CD4-positive, alpha-beta T cell treated with Interferon alpha-2 for 1 hour (primary cell): ENCODE measurements around the gene SMCO3.
A peak's percentile ranks its signal among the peaks of the same experiment; 100 is the strongest.

Source experiments
- DNase-seq, 2 donors: peaks; one replicate each; pipeline ENCODE4 v3.0.0-alpha.2; 2020 to 2022

The SMCO3 gene

DNA sequence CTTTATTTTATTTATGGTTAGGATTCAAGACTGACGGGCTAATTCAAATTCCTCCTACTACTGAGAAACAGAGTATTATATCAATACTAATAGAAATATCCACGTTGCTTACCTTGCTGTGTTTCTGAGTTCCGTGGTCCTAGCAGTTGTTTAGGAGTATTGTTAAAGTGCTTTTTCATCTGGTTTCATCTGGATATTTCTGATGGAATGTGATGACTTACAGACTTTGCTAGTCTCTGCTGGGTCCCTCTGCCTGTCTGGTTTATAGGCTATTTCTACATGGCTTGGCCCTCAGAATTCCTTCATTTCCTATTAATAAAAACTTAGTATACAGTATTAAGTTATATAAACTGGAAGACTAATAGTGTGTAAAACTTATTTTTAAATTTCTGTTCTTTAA, at the start of gene SMCO3:
TSS of gene SMCO3 (minus strand) at position 169 of the 400 bp plus-strand sequence. CDS start 7,502 bp downstream, outside the sequence.
- no peak for DNase-seq

- no peak for DNase-seq
Observed at GRCh38 chr12:14860490-14860889, 46.5 kb upstream of the SMCO3 start.

DNA sequence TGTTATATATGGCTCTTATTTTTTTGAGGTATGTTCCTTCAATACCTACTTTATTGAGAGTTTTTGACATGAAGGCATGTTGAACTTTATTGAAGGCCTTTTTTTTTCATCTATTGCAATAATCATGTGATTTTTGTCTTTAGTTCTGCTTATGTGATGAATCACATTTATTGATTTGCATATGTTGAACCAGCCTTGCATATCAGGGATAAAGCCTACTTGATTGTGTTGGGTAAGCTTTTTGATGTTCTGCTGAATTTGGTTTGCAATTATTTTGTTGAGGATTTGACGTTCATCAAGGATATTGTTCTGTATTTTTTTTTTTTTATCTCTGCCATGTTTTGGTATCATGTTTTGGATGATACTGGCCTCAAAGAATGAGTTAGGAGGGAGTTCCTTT, 44.5 kb upstream of the SMCO3 start:
- DNase-seq: no peak

DNA sequence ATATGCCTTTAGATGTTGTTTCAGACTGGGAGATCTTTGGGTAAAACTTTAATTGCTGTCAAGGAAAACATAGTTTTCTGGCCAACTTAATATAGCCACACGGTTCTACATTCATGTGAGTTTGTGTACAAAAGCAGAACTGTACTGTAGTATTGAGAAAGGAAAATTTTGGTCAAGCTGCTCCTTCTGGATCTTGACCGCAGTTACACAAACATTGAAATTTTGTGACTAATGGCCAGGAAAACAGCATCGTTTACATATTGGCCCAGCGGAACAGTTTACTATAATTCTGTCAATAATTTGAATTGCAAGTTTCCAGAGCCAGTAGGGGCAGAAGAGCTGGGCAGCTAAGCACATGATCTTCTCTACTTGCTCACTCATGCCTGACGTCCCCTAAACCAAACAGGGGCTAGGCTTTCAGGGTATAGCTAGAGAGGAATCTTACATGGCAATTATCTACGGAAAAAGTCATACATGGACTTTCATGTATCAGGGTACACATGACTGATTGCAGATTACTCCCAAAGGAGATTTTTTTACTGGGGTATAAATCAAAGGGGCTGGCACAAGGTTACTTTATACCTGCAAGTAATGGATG, 40.7 kb upstream of the SMCO3 start:
- no peak for DNase-seq

DNA sequence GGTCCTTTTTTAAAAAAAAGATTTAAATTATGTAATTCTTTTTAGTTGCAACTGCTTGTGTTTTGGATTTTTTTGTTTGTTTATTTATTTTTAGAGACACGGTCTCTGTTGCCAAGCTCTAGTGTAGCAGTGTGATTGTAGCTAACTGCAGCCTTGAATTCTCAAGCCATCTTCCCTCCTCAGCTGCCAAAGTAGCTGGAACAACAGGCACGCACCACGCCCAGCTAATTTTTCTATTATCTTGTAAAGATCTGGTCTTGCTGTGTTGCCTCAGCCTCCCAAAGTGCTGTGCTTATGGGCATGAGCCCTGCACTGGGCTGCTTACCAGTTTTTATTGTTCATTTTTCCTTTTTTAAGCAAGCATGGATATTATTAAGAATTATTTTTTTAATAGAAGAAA, 40.0 kb upstream of the SMCO3 start:
- no peak for DNase-seq

GRCh38 chr12:14852880-14853279, 38.9 kb upstream of the SMCO3 start:
- DNase-seq: no peak

DNA sequence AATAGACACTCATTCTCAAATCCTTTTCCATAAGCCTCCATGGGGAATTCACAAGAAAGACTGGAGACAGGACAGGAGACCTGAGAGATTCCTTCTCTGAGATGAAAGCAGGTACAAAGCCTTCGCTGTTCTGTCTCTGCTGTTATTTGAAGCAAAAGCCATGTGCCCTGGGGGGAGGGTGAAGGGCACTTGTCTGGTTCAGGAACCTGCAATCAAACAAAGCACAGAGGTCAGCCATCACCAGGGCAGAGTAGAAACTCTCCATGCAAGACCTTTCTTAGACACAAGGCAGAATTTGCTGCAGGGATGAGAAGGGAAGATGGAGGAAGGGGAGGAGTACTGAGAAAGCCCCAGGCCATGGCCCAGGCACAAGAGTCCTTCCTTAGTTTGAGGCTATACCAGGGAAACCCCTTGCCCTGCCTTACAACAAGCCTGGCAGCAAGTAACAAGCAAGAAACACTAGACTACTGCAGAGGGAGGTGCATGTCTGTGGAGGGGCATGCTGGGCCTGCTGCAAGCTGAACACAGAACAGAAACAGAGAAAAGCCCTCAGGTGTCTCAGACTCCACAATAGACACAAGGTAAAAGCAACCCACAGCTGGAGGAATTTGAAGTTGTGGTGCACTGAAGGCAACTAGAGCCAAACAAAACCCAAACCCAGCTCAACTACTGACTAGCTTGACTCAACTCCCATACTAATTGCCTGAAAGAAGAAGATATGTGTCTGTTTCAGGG, 37.1 kb upstream of the SMCO3 start:
- DNase-seq: no peak

DNA sequence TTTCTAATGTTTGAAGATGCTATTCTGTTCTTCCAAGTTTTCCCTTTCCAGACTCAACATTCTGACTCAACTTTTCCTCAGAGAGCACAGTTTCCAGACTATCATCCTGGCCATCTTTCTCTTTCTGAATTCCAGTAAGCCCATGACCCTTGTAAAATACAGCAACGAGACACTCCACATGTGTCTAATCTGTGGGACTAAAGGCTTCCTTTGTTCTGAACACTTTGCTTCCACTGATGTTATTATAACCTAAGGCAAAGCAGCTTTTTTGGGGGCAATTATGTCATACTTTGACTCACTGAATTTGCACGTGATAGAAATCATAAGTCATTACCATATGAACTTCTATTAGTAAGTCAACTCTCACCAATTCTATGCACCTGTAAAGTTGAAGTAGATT, 35.7 kb upstream of the SMCO3 start:
- no peak for DNase-seq

DNA sequence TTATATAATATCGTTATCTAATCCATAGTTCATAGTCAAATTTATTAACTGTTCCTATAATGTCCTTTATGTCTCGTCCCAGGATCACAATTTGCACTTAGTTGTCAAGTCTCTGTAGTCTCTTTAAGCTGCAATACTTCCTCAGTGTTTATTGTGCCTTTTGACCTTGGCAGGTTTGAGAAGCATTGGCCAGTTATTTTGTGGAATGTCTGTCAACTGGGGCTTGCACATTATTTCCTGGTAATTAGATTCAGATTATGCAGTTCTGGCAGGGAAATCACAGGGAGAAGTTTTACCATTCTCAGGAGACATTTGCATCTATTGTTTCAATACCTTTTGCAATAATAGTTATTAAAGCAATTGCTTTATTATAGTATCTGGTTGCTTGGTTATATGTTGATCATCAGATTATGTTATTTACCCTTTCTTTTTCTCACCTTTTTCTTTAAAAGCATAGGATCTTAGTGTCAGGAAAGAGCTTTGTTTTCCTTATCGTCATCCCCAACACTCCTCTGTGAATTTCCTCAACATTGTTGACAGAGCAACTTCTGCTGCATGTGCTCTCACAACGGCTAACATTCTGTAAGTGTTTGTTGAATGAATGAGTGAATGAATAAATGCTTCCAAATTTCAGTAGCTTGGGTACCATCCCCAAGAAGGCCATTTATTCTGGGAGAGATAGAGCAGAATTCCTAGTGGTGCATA, 33.0 kb upstream of the SMCO3 start:
- no peak for DNase-seq

GRCh38 chr12:14846042-14846587, 32.1 kb upstream of the SMCO3 start:
- DNase-seq: no peak

GRCh38 chr12:14845350-14845750, 31.4 kb upstream of the SMCO3 start:
- DNase-seq: peak; percentile 52 to 72

GRCh38 chr12:14844401-14844800, 30.4 kb upstream of the SMCO3 start:
- DNase-seq: no peak

- no peak for DNase-seq
Observed at GRCh38 chr12:14843425-14843887, 29.5 kb upstream of the SMCO3 start, which contains the start of gene ART4. TSS of gene ART4 (minus strand) at chr12:14843526. CDS start at chr12:14843113, 413 bp downstream.

GRCh38 chr12:14842315-14842714, 28.3 kb upstream of the SMCO3 start:
- DNase-seq: no peak

DNA sequence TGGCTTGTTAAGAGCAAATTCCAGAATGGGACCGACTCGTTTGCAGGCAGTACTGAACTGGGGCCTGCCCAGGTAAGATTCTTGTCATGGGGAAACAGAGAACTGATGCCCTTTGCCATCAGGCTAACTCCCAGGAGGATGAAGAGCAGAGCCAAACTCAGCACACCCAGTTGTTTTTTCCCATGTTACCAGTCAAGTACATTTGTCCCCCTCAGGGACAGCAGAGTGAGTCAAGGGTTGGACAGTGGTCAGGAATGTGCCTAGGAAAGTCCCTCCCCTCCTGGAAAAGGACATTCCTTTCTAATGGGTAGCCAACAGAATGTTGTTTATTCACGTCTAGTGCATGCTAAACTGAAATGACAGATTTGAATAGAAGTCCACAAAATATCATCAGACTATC, 27.8 kb upstream of the SMCO3 start:
- no peak for DNase-seq

DNA sequence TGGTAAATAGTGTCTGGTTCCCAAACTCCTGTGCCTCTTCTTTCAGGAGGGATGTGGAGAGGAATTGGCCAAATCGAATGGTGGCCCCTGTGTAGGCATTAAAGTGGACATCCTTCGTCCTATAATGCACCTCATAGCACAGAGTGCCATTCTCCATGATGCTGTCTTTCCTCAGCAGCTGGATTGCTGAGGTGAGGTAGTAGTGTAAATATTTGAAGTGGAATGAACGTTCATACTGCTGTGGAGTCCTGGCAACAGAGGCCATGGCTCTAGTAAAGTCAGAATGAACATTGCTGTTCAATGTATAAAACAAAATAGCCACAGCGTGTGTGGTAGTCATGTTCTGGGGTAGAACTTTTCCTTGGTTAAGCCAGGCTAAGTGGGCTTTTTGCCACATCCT, 26.6 kb upstream of the SMCO3 start:
- no peak for DNase-seq

GRCh38 chr12:14839262-14839661, 25.3 kb upstream of the SMCO3 start:
- no peak for DNase-seq

GRCh38 chr12:14836336-14837210, 22.6 kb upstream of the SMCO3 start:
- DNase-seq: no peak

DNA sequence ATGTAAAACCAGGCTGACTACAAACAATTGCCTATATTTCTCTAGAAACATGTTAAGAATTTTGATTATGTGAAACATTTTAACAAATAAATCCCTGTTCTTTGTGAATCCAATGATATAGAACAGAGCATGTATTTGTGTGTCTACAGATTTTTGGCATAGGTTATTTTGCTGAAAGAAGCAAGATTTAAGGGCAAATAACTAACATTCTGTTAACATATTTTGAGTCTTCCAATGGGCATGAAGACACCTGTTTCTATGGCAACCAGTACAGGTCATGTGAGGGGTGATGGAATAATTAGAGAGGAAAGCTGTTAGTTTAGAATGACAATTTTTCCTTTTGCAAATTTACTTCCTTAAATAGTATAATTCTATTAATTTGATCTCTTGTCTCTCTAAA, 20.5 kb upstream of the SMCO3 start:
- DNase-seq: no peak

GRCh38 chr12:14833952-14834351, 20.0 kb upstream of the SMCO3 start:
- no peak for DNase-seq

DNA sequence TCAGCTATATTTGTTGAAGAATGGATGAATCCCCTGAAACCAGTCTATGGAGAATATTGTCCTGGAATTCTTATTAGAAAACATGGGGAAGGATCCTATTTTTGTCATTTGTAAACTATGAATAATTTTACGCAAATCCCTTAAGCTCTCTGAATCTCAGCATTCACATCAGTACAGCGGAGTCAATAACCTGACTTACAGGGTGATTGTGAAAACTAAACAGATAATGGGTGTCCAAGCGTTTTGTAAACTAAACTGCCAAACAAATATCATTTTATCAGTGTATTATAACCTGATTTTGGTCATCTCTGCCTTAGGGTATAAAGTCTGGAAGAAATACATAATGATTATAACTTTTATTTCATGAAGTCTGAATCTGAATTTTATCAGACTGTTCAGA, 19.4 kb upstream of the SMCO3 start:
- DNase-seq: no peak

DNA sequence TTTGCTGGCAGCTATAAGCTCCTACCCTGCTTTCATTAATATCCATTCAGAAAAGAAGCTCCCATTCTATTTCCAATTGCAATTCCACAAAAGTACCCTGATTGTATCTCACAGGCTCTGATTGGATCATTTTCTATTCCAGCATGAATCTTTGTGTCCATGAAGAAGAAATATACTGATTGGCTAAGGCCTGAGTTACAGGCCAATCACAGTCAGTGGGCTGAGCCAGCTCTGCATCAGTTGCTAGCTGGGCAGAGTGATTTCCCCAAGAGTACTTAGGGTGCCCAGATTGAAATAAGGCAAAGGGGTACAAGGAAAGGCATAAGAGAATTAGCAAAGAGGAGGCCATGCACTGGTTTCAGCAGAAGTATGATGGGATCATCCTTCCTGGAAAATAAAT, 14.9 kb upstream of the SMCO3 start:
- DNase-seq: peak in 1 of 2 donors; percentile 10

GRCh38 chr12:14827043-14827442, 13.1 kb upstream of the SMCO3 start:
- no peak for DNase-seq
